Immature natural killer cell (primary cell): ENCODE results near the gene KIF26B. TPM values are rescaled to one million over a fixed set of nuclear protein-coding genes. Genes with fewer than 3 reads are reported as not detected.
A peak's percentile ranks its signal among the peaks of the same experiment; 100 is the strongest.

Experiments used
- DNase-seq, 3 donors: peaks; one replicate each; pipeline ENCODE4 v3.0.0; 2022; ENCODE audit warnings: mixed read lengths in 1 of 3
- H3K27ac Mint-ChIP-seq, 6 donors: one replicate each; pipeline ENCODE4 v1.8.0; 2020; ENCODE audit warnings: mixed read lengths in 6 of 6, mild to moderate bottlenecking in 5 of 6, inconsistent platforms in 4 of 6, moderate library complexity in 3 of 6
- H3K27me3 Mint-ChIP-seq, 3 donors: one replicate each; pipeline ENCODE4 v1.8.0; 2020 to 2021; ENCODE audit warnings: low read depth in 3 of 3, mild to moderate bottlenecking in 3 of 3, mixed read lengths in 3 of 3, moderate library complexity in 3 of 3, inconsistent platforms in 1 of 3
- H3K36me3 Mint-ChIP-seq, 3 donors: one replicate each; pipeline ENCODE4 v1.8.0; 2020; ENCODE audit warnings: mixed read lengths in 3 of 3, inconsistent platforms in 2 of 3, mild to moderate bottlenecking in 2 of 3
- H3K4me1 Mint-ChIP-seq, 2 donors: one replicate each; pipeline ENCODE4 v1.8.0; 2020; ENCODE audit warnings: inconsistent platforms in 2 of 2, mild to moderate bottlenecking in 2 of 2, mixed read lengths in 2 of 2, moderate library complexity in 1 of 2
- H3K4me3 Mint-ChIP-seq, 5 donors: one replicate each; pipeline ENCODE4 v1.8.0; 2020; ENCODE audit warnings: mild to moderate bottlenecking in 5 of 5, mixed read lengths in 5 of 5, inconsistent platforms in 3 of 5, moderate library complexity in 3 of 5
- H3K9me3 Mint-ChIP-seq, 6 donors: one replicate each; pipeline ENCODE4 v1.8.0; 2020; ENCODE audit warnings: mild to moderate bottlenecking in 6 of 6, mixed read lengths in 6 of 6, inconsistent platforms in 4 of 6, moderate library complexity in 3 of 6
- polyA plus RNA-seq, 3 donors: library from polyadenylated mRNA; unstranded; fragments of 300-500 nt; fragmentation: Illumina TruSeq; gene quantifications; one replicate each; pipeline ENCODE4 v1.2.3, GENCODE V29; 2021

Gene KIF26B
- under 1 TPM in 2 of 3 donors, not detected in 1; 0.07 to 0.39 TPM for polyA plus RNA-seq

DNA sequence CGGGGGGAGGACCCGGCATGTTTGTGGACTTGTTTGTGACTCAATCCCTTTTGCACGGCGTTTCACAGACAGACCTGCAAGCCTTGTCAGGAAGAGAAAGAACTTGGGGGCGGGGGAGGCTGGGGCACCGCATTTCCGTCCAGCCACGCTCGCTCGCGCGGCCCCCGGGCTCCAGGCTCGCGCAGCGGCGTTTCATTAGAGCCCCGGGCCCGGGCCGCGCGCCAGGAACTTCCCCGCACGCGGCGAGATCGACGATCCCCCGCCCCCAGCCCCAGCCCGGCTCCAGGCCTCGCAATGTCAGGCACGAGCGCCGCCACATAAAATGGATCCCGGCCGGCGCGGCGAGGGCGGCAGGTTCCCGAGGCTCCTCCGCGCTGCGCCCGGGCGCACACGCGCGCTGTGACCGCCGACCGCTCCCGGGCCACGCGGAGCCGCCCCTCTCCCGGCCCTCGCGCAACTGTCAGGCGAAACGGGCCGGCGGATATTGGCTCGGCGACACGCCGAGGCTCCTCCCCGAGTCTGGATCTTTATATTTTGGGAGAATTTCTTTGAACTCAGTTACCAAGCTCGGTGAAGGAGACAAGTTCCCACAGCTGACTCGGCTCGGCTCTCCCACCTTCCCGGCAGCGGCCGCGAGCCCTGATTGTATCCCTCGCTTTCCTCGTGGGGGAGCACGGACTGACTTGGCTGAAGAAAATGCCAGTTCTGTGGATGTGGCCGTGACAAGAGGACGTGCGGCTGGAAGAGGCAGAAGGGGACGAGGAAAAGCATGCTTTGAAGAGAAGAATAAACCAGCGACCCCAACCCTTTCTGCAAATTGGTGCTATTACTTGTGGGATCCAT lies at the start of gene KIF26B:
Gene KIF26B, plus strand, starts transcription at position 557 of the 843 bp plus-strand sequence. CDS start 440 bp downstream, outside the sequence.
- DNase-seq = peak in 1 of 3 donors; percentile 7
- Mint-ChIP-seq H3K9me3 (peaks cover 0 to 2% (median 0%) of the 10 kb centered on the region in 6 donors), H3K36me3 (no peaks in the 10 kb centered on the region), H3K4me1 (peaks cover 23 to 37% of the 10 kb centered on the region in 2 donors), H3K27ac (peak within 1 kb of the TSS in 1 of 6 donors; percentile 37), H3K27me3 (peaks cover 21 to 43% (median 32%) of the 10 kb centered on the region in 3 donors), H3K4me3 (peak within 1 kb of the TSS; percentile 84 to 89 (median 86))

- no peak for DNase-seq
- H3K4me1 Mint-ChIP-seq = no peaks in the 10 kb centered on the region
- no peaks in the 10 kb centered on the region for H3K36me3 Mint-ChIP-seq
- H3K27ac Mint-ChIP-seq = no peak overlapping the region
- peaks cover 1 to 4% (median 1%) of the 10 kb centered on the region in 3 donors for H3K27me3 Mint-ChIP-seq
- no peak overlapping the region for H3K4me3 Mint-ChIP-seq
- H3K9me3 Mint-ChIP-seq = no peaks in the 10 kb centered on the region
These were observed 49.7 kb upstream of the KIF26B start for GRCh38 chr1:245105042-245105441.

DNA sequence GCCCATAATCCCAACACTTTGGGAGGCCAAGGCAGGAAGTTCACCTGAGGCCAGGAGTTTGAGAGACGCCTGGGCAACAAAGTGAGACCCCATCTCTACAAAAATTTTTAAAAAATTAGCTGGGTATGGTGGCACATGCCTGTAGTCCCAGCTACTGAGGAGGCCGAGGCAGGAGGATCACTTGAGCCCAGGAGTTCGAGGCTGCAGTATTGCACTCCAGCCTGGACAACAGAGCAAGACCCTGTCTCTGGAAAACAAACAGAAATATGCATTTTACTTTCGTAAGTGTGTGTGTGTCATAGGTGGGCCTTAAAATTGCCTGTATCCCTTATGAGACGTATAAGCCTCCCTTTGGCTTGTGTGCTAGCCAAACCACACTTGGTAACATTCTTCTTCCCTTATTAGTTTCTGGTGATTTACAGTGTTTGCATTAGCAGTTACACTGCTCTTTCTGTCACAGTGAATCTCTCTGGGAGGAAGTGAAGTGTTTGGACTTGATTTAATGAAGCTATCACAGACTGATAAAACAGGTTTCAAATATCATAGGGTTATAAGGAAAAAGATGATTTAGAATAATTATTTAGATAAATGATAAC lies 48.9 kb upstream of the KIF26B start:
- Mint-ChIP-seq H3K27ac (no peak overlapping the region), H3K36me3 (no peaks in the 10 kb centered on the region), H3K4me1 (peaks cover 0 to 7% of the 10 kb centered on the region in 2 donors), H3K27me3 (peaks cover 1 to 4% (median 1%) of the 10 kb centered on the region in 3 donors), H3K9me3 (no peaks in the 10 kb centered on the region), H3K4me3 (no peak overlapping the region)
- DNase-seq = no peak

GRCh38 chr1:245107776-245108114 lies 47.0 kb upstream of the KIF26B start:
- H3K4me1 Mint-ChIP-seq = peaks cover 0 to 7% of the 10 kb centered on the region in 2 donors
- no peaks in the 10 kb centered on the region for H3K36me3 Mint-ChIP-seq
- H3K27me3 Mint-ChIP-seq = peaks cover 1 to 4% (median 1%) of the 10 kb centered on the region in 3 donors
- no peak overlapping the region for H3K4me3 Mint-ChIP-seq
- H3K9me3 Mint-ChIP-seq = no peaks in the 10 kb centered on the region
- DNase-seq = no peak
- H3K27ac Mint-ChIP-seq = no peak overlapping the region

- H3K36me3 Mint-ChIP-seq = no peaks in the 10 kb centered on the region
- H3K9me3 Mint-ChIP-seq = no peaks in the 10 kb centered on the region
- peaks cover 0 to 7% of the 10 kb centered on the region in 2 donors for H3K4me1 Mint-ChIP-seq
These were observed 46.5 kb upstream of the KIF26B start for GRCh38 chr1:245108246-245108645.

DNA sequence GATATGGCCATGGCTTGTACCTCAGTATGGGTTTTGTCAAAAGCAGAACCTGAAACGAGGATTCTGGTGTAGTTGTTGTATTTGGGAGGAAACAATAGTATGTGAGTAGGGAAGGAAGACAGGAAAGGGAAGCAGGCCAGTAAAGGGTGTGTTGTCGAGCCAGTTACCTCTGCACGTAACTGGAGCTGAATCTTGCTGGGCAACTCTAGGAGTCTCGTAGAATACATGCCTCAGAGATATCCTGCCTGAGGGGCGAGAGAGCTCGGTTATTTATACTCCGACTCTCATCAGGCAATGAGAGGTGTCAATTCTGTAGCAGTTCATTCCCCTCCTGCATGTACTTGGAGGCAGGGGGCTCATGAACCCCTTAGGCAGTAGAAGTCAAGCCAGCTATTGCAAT lies 45.9 kb upstream of the KIF26B start:
- peaks cover 0 to 1% (median 1%) of the 10 kb centered on the region in 3 donors for H3K27me3 Mint-ChIP-seq
- H3K36me3 Mint-ChIP-seq = no peaks in the 10 kb centered on the region
- H3K4me1 Mint-ChIP-seq = peaks cover 0 to 7% of the 10 kb centered on the region in 2 donors
- no peak overlapping the region for H3K4me3 Mint-ChIP-seq
- DNase-seq = no peak
- no peak overlapping the region for H3K27ac Mint-ChIP-seq
- no peaks in the 10 kb centered on the region for H3K9me3 Mint-ChIP-seq

More at GRCh38 chr1:245108246-245108645, 46.5 kb upstream of the KIF26B start:
- H3K27ac Mint-ChIP-seq = no peak overlapping the region
- no peak overlapping the region for H3K4me3 Mint-ChIP-seq
- no peak for DNase-seq
- peaks cover 1 to 4% (median 1%) of the 10 kb centered on the region in 3 donors for H3K27me3 Mint-ChIP-seq

GRCh38 chr1:245110406-245110805 lies 44.4 kb upstream of the KIF26B start:
- Mint-ChIP-seq H3K36me3 (no peaks in the 10 kb centered on the region), H3K27ac (peak overlapping the region in 1 of 6 donors; percentile 17), H3K27me3 (peaks cover 0 to 1% (median 1%) of the 10 kb centered on the region in 3 donors), H3K4me1 (peaks cover 0 to 7% of the 10 kb centered on the region in 2 donors), H3K4me3 (no peak overlapping the region), H3K9me3 (no peaks in the 10 kb centered on the region)
- DNase-seq = no peak

DNA sequence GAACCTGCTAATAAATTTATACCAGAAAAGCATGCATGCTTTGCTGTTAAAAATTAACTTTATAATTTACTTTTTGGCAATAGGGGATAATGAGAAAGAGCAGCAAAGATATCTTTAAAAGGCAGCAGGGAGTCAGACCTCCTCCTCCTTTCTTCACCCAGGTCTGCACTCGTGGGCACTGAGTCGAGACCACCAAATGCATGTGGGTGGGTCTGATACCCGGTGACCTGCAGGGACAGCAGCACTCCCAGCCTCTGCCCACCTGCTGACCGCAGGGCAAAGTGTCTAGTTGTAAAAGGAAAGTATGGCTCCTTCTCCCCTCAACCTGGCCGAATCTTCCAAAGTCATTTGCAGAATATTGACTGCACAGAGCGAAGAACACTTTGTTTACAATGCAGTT lies 43.7 kb upstream of the KIF26B start:
- peaks cover 0 to 3% (median 1%) of the 10 kb centered on the region in 3 donors for H3K27me3 Mint-ChIP-seq
- H3K4me3 Mint-ChIP-seq = no peak overlapping the region
- no peak for DNase-seq
- H3K9me3 Mint-ChIP-seq = no peaks in the 10 kb centered on the region
- no peak overlapping the region for H3K27ac Mint-ChIP-seq
- H3K36me3 Mint-ChIP-seq = no peaks in the 10 kb centered on the region
- H3K4me1 Mint-ChIP-seq = peaks cover 0 to 7% of the 10 kb centered on the region in 2 donors

DNA sequence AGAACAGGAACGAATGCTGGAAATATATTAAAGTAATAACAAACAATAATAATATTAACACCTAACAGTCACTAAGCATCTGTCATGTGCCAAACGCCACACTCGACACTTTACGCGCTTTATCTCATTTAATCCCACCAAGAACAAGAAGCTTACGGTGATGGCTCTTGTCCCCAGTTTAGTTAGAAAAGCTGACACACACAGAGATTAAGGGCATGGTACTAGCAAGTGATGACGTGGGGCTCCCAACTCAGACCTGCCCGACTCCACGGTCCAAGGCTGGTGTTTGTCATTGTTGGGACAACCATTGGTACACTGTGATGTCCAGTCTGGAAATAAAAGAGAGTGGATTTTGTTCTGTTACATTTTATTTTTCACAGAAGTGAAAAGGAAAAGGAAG lies 41.1 kb upstream of the KIF26B start:
- no peak for DNase-seq
- Mint-ChIP-seq H3K36me3 (no peaks in the 10 kb centered on the region), H3K9me3 (no peaks in the 10 kb centered on the region), H3K4me3 (no peak overlapping the region), H3K27me3 (peaks cover 0 to 3% (median 1%) of the 10 kb centered on the region in 3 donors), H3K4me1 (peaks cover 0 to 7% of the 10 kb centered on the region in 2 donors), H3K27ac (no peak overlapping the region)

DNA sequence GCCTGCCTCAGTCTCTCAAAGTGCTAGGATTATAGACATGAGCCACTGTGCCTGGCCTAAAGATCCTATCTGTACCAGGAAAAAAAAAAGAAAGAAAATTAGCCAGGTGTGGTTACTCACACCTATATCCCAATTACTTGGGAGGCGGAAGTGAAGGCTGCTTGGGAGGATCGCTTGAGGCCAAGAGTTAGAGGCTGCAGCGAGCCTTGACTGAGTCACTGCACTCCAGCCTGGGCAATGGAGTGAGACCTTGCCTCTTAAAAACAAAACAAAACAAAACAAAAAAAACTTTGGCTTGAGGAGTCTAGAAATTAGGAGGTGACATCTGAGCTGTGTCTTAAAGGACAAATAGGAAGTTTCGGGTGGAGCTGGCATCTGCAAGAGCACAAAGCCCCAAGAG lies 38.7 kb upstream of the KIF26B start:
- Mint-ChIP-seq H3K9me3 (no peaks in the 10 kb centered on the region), H3K4me1 (no peaks in the 10 kb centered on the region), H3K27ac (no peak overlapping the region), H3K27me3 (peaks cover 0 to 3% (median 2%) of the 10 kb centered on the region in 3 donors), H3K36me3 (no peaks in the 10 kb centered on the region), H3K4me3 (no peak overlapping the region)
- DNase-seq = no peak

DNA sequence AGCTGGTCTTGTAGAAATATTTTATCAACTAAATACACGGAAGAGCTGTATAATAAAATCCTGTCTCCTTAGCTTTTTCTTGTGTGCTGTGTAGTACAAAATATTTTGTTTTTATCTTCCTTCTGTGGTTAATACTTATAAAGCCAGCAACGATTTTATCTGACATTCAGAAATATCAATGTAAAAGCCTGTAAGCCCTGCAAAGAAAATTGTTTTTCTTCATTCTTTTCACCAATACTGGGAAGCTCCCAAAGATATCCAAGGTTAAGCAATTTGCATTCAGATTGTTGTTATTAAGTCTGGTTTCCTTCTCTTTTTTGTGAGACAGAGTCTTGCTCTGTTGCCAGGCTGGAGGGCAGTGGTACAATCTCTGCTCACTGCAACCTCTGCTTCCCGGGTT lies 38.0 kb upstream of the KIF26B start:
- peaks cover 0 to 3% (median 2%) of the 10 kb centered on the region in 3 donors for H3K27me3 Mint-ChIP-seq
- DNase-seq = no peak
- no peaks in the 10 kb centered on the region for H3K9me3 Mint-ChIP-seq
- H3K27ac Mint-ChIP-seq = no peak overlapping the region
- H3K36me3 Mint-ChIP-seq = no peaks in the 10 kb centered on the region
- no peaks in the 10 kb centered on the region for H3K4me1 Mint-ChIP-seq
- no peak overlapping the region for H3K4me3 Mint-ChIP-seq

GRCh38 chr1:245118066-245118465 lies 36.7 kb upstream of the KIF26B start:
- H3K27ac Mint-ChIP-seq = no peak overlapping the region
- H3K9me3 Mint-ChIP-seq = no peaks in the 10 kb centered on the region
- H3K4me3 Mint-ChIP-seq = no peak overlapping the region
- H3K27me3 Mint-ChIP-seq = peaks cover 0 to 3% (median 2%) of the 10 kb centered on the region in 3 donors
- H3K4me1 Mint-ChIP-seq = no peaks in the 10 kb centered on the region
- no peaks in the 10 kb centered on the region for H3K36me3 Mint-ChIP-seq
- DNase-seq = no peak

DNA sequence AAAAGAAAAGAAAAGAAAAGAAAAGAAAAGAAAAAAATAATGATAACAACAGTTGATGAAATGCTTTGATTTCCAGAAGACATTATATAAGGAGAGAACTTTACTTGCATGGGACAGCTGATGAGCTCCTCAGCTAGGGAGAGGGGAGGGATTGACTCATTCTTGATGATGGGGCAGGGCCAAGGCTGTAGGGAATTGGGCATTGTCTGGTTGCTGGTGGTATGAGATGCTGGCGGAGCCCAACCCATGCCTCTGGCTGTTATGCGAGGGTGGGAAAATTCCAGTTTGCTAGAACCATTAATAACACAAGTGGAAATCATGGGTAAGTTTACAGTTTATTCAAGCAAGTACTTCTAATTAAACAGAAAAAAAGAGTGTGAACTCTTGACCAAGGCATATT lies 36.0 kb upstream of the KIF26B start:
- peaks cover 0 to 3% (median 2%) of the 10 kb centered on the region in 3 donors for H3K27me3 Mint-ChIP-seq
- no peaks in the 10 kb centered on the region for H3K36me3 Mint-ChIP-seq
- H3K9me3 Mint-ChIP-seq = no peaks in the 10 kb centered on the region
- H3K4me3 Mint-ChIP-seq = no peak overlapping the region
- H3K4me1 Mint-ChIP-seq = no peaks in the 10 kb centered on the region
- DNase-seq = no peak
- H3K27ac Mint-ChIP-seq = no peak overlapping the region

- no peak overlapping the region for H3K27ac Mint-ChIP-seq
- no peaks in the 10 kb centered on the region for H3K9me3 Mint-ChIP-seq
- peaks cover 0 to 4% (median 4%) of the 10 kb centered on the region in 3 donors for H3K36me3 Mint-ChIP-seq
- H3K4me1 Mint-ChIP-seq = no peaks in the 10 kb centered on the region
- no peak for DNase-seq
- H3K4me3 Mint-ChIP-seq = no peak overlapping the region
- peaks cover 0 to 5% (median 0%) of the 10 kb centered on the region in 3 donors for H3K27me3 Mint-ChIP-seq
These were observed 33.3 kb upstream of the KIF26B start for GRCh38 chr1:245121523-245121922.
